ENCODE measurements around the gene NAT8L.

DNA sequence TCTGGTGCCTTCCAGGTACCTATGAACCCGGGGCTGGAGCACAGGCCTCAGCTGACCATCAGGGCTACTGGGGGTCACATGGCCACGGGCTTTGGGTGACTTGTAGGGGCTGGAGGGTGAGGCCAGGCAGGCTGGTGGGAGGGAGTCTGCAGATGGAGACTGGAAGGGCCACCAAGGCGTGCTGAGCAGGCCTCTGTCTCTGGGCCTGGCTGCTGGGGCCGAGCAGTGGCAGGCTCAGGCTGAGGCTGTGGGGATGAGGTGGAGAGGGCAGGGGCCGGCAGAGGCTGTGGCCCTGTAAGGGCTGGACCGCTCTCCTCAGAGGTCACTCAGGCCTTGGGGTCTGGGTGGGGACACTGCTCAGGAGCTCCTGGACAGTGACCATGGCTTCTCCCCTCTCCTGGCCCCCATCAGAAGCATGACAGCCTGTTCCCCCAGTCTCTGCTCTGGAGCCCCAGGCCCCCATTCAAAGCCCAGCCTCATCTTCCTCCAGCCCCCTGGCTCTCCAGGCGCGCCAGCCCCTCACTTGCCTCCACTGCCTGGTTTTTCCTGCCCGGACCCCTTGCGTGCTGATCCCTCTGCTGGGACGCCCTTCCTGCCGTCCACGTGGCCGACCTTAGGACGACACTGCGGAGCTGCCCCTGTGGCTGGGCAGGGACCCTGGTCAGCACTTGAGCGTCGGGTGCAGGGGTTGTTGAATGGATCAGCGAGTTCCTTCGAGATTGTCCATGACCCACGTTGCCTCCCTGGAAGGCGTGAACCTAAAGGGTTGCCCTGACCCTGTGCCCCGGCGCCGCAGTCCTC, 11.1 kb upstream of the NAT8L start:
- no peak for TF ChIP-seq POLR2A (IDR thresholded peaks at IDR 0.05)
- TF ChIP-seq, protein P1, sequence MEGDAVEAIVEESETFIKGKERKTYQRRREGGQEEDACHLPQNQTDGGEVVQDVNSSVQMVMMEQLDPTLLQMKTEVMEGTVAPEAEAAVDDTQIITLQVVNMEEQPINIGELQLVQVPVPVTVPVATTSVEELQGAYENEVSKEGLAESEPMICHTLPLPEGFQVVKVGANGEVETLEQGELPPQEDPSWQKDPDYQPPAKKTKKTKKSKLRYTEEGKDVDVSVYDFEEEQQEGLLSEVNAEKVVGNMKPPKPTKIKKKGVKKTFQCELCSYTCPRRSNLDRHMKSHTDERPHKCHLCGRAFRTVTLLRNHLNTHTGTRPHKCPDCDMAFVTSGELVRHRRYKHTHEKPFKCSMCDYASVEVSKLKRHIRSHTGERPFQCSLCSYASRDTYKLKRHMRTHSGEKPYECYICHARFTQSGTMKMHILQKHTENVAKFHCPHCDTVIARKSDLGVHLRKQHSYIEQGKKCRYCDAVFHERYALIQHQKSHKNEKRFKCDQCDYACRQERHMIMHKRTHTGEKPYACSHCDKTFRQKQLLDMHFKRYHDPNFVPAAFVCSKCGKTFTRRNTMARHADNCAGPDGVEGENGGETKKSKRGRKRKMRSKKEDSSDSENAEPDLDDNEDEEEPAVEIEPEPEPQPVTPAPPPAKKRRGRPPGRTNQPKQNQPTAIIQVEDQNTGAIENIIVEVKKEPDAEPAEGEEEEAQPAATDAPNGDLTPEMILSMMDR (IDR thresholded peaks at IDR 0.05), result no peak
- no peak for TF ChIP-seq POLR2AphosphoS5 (IDR thresholded peaks at IDR 0.05)

Data from breast epithelium (tissue), 3 donors.